Metanephros (tissue), 1 donor: ENCODE results near the gene TP53BP2. TPM values are rescaled to one million over a fixed set of nuclear protein-coding genes. Genes with fewer than 3 reads are reported as not detected.

Experiments
- total RNA-seq: library from RNA; depleted of rRNA; stranded (reverse); fragments of >200 nt; gene quantifications from one replicate; pipeline ENCODE4 v1.2.3, GENCODE V29; 2014

Gene TP53BP2
- 50.6 TPM for total RNA-seq

GRCh38 chr1:223845810-223846682 is at the start of gene TP53BP2:
Gene TP53BP2 (minus strand): TSS chr1:223845947. CDS start chr1:223845680, 267 bp downstream.

Other genes with a start within 250 kb of the TP53BP2 start
- gene CAPN8, start 180.2 kb downstream of the TP53BP2 start, total RNA-seq = 1.6 TPM
- gene CAPN2, start 133.4 kb downstream of the TP53BP2 start, total RNA-seq = 136 TPM